Sciatic nerve (tissue), 2 donors: ENCODE measurements around the gene TFB1M. TPM values are rescaled to one million over a fixed set of nuclear protein-coding genes. Genes with fewer than 3 reads are reported as not detected.
"Not testable (repeated sequence)": the region's sequence is repeated elsewhere in the genome, so short reads cannot be mapped to it uniquely, and the experiment has no call there.

ENCODE experiments used
- ATAC-seq: fragments of 200-7000 bp; cut with Tn5 transposase; one replicate; pipeline ENCODE4 v1.9.1; 2020; ENCODE audit warnings: mild to moderate bottlenecking, moderate library complexity
- DNase-seq: peaks from one replicate; pipeline ENCODE4 v3.0.0-alpha.2; 2020; ENCODE audit warnings: low spot score
- intact Hi-C: fragments of 100-400 bp; cut with DNase I; formaldehyde crosslinking; loops from one replicate; pipeline ENCODE4 v1.14.2; 2022
- total RNA-seq: library from RNA; stranded (reverse); fragmentation: NEBNext Ultra II Directional; extraction: Animal tissue kit (Norgen Biotek cat#: 25700); gene quantifications from one replicate; pipeline ENCODE4 v1.2.1, GENCODE V29; 2021
- donor health status: DM: no; HTN: no; CAD: no.
- donor health status: DM: no; HTN: no; CAD: no.

Gene TFB1M
- total RNA-seq, 1 donor from 2014 or later, result 34.6 TPM

GRCh38 chr6:155250701-155251381, 63.4 kb downstream of the TFB1M start:
- intact Hi-C loops, result no loop called here
- ATAC-seq (no peak), DNase-seq (no peak)

GRCh38 chr6:155248008-155249001, 66.0 kb downstream of the TFB1M start:
- DNase-seq (peak; percentile 75), ATAC-seq (peak; percentile 87)
- intact Hi-C loops, result loop anchor here (5.0 kb wide), 1 partner anchor 66 kb away; no protein-coding TSS in a partner anchor

GRCh38 chr6:155247618-155248007, 66.7 kb downstream of the TFB1M start:
- DNase-seq, result no peak
- peak; percentile 43 for ATAC-seq
- intact Hi-C loops, result loop anchor here (5.0 kb wide), 1 partner anchor 65 kb away; no protein-coding TSS in a partner anchor

GRCh38 chr6:155246825-155247224, 67.5 kb downstream of the TFB1M start:
- DNase-seq (no peak), ATAC-seq (no peak)
- intact Hi-C loops, result loop anchor here (5.0 kb wide), 1 partner anchor 65 kb away; no protein-coding TSS in a partner anchor

GRCh38 chr6:155245831-155246230, 68.5 kb downstream of the TFB1M start:
- DNase-seq, result no peak
- intact Hi-C loops, result loop anchor here (5.0 kb wide), 1 partner anchor 64 kb away; no protein-coding TSS in a partner anchor
- no peak for ATAC-seq

GRCh38 chr6:155245193-155245592, 69.1 kb downstream of the TFB1M start:
- no peak for DNase-seq
- no peak for ATAC-seq

GRCh38 chr6:155244434-155244833, 69.8 kb downstream of the TFB1M start:
- DNase-seq (no peak), ATAC-seq (no peak)
- intact Hi-C loops, result no loop called here

More at GRCh38 chr6:155245193-155245592, 69.1 kb downstream of the TFB1M start:
- intact Hi-C loops, result loop anchor here (5.0 kb wide), 1 partner anchor 63 kb away; no protein-coding TSS in a partner anchor

GRCh38 chr6:155241966-155242365, 72.3 kb downstream of the TFB1M start:
- ATAC-seq (no peak), DNase-seq (no peak)
- intact Hi-C loops, result no loop called here

GRCh38 chr6:155240905-155241600, 73.2 kb downstream of the TFB1M start:
- intact Hi-C loops, result no loop called here
- DNase-seq (no peak), ATAC-seq (no peak)

GRCh38 chr6:155237613-155238012, 76.7 kb downstream of the TFB1M start:
- intact Hi-C loops, result no loop called here
- ATAC-seq (no peak), DNase-seq (no peak)

- intact Hi-C loops, result no loop called here
- ATAC-seq, result no peak
- no peak for DNase-seq
Observed at GRCh38 chr6:155235087-155235486, 79.2 kb downstream of the TFB1M start.

GRCh38 chr6:155234687-155235086, 79.6 kb downstream of the TFB1M start:
- intact Hi-C loops, result no loop called here
- DNase-seq (no peak), ATAC-seq (peak; percentile 48)

GRCh38 chr6:155234167-155234566, 80.1 kb downstream of the TFB1M start:
- no peak for ATAC-seq
- intact Hi-C loops, result no loop called here
- DNase-seq, result no peak

- intact Hi-C loops, result no loop called here
- no peak for DNase-seq
- ATAC-seq, result no peak
Observed at GRCh38 chr6:155232848-155233247, 81.4 kb downstream of the TFB1M start.

GRCh38 chr6:155230975-155231374, 83.3 kb downstream of the TFB1M start:
- ATAC-seq, DNase-seq, intact Hi-C loops: not testable (repeated sequence)

GRCh38 chr6:155228546-155229166, 85.6 kb downstream of the TFB1M start:
- ATAC-seq, result no peak
- intact Hi-C loops, result no loop called here
- no peak for DNase-seq

GRCh38 chr6:155227046-155227445, 87.2 kb downstream of the TFB1M start:
- ATAC-seq, result no peak
- intact Hi-C loops, result no loop called here
- no peak for DNase-seq

GRCh38 chr6:155224618-155225017, 89.7 kb downstream of the TFB1M start:
- ATAC-seq, result no peak
- DNase-seq, result no peak
- intact Hi-C loops, result no loop called here
